LoVo (cell line): ENCODE results near the gene DDIT3.
"Not testable (repeated sequence)": the region's sequence is repeated elsewhere in the genome, so short reads cannot be mapped to it uniquely, and the experiment has no call there.

Experiments
- DNase-seq: peaks from one replicate; pipeline ENCODE4 v3.0.0-alpha.2; 2016; ENCODE audit warnings: low spot score

The DDIT3 gene

DNA sequence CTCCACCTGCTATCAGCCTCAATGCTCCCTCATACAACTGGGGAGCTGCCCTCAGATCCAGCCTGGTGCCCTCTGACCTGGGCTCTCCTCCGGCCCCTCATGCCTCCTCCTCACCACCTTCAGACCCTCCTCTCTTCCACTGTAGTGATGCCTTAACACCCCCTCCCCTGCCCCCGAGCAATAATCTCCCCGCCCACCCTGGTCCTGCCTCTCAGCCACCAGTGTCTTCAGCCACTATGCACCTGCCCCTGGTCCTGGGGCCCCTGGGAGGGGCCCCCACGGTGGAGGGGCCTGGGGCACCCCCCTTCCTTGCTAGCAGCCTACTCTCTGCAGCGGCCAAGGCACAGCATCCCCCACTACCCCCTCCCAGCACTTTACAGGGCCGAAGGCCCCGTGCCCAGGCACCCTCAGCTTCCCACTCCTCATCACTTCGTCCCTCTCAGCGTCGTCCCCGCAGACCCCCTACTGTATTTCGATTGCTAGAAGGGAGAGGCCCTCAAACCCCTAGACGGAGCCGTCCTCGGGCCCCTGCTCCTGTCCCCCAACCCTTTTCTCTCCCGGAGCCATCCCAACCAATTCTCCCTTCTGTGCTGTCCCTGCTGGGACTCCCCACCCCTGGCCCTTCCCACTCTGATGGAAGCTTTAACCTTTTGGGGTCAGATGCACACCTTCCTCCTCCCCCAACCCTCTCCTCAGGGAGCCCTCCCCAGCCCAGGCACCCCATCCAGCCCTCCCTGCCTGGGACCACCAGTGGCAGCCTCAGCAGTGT lies 5.5 kb upstream of the DDIT3 start:
- no peak for DNase-seq

DNA sequence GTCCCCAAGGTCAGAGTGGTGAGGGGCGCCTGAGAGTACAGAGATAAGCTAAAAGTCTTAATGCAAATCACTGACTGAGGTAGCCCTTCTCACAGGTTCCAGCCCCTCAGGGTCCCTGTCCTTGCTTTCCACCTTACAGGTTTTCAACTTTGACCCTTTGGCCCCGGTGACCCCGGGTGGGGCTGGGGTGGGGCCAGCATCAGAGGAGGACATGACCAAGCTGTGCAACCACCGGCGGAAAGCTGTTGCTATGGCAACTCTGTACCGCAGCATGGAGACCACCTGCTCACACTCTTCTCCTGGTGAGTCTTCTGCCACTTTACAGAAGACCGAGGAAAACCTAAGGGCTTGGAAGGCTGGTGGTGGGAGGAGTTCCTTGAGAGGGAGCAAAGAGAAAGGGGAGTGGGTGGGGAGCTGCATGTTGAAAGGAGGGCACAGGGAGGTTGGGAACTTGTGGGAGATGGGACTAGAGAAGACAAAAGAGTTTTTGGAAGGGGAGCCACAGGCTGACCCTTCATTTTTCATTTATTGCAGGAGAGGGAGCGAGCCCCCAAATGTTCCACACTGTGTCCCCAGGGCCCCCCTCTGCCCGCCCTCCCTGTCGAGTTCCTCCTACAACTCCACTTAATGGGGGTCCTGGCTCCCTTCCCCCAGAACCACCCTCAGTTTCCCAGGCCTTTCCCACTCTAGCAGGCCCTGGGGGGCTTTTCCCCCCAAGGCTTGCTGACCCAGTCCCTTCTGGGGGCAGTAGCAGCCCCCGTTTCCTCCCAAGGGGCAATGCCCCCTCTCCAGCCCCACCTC lies 4.7 kb upstream of the DDIT3 start:
- DNase-seq: no peak

GRCh38 chr12:57523706-57524614 lies 3.6 kb upstream of the DDIT3 start:
- no peak for DNase-seq

DNA sequence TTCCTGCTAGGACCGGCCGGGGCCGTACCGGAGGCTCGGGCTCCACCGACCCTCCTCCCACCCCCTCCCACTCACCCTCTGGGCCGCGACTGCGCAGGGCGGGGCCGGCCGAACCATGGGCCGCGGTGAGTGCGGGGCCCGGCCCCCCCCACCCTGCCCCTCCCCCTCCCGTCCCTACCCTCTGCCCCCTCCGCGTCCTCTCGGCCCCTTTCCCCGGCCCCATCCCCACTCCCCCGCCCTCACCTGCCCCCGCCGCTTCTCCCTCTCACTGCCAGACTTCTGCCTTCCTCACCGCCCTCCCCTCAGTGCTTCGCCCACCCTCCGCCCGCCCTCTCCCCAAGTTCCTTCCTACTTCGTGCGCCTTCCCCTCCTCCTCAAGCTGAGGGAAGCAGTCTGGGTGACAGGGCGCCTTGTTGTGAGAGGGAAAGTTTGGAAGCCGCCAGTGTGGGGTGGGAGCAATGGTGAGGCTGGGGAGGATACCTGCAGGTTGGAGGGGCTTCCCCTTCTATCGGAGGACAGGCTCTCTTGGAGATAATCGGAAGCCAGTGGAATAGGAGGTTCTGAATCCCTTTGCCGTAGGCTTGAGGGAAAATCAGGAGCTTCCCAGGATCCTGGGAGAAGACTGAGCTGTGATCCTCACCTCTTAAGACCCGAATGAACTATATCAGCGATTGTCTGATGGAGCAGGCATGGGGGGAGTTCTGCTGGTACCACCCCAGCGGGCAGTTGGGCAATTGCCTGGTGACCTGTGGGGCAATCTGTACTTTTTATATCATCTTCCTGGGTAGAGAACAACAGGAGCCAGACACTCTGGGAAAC lies 2.8 kb upstream of the DDIT3 start:
- DNase-seq: no peak

GRCh38 chr12:57522011-57522886 lies 1.9 kb upstream of the DDIT3 start, which contains the start of gene MBD6:
Gene MBD6, plus strand, starts transcription at chr12:57522824. Its CDS starts 1,480 bp downstream, at chr12:57524304.
- peak; percentile 96 for DNase-seq

GRCh38 chr12:57521525-57522010 lies 1.3 kb upstream of the DDIT3 start:
- DNase-seq: no peak

DNA sequence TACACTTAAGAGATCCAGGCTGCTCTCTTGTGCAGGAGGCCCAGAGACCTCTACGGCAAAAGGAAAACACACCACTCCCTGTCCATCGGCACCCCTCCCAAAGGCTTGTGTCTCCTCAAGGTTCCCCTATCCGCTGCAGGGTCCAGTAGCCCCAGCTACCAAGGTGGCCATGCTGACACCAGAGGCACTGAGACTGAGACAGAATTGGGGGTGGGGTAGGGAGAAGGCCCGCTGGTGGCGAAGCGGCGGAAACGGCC lies 590 bp downstream of the DDIT3 start:
- peak; percentile 52 for DNase-seq

- DNase-seq: peak; percentile 31
Measured at GRCh38 chr12:57518920-57519795, 1.2 kb downstream of the DDIT3 start.

- no peak for DNase-seq
Measured at GRCh38 chr12:57518176-57518919, 2.0 kb downstream of the DDIT3 start.

- DNase-seq: not testable (repeated sequence)
Measured at GRCh38 chr12:57517718-57518117, 2.6 kb downstream of the DDIT3 start.

DNA sequence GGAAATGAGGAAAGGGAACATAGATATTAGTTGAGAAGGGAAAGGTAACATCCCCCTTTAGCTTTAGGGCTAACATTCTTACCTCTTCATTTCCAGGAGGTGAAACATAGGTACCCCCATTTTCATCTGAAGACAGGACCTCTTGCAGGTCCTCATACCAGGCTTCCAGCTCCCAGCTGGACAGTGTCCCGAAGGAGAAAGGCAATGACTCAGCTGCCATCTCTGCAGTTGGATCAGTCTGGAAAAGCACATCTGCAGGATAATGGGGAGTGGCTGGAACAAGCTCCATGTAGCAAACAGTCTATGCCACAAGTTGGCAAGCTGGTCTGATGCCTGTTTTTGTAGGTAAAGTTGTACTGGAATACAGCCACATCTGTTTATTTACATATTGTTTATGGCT lies 3.1 kb downstream of the DDIT3 start:
- DNase-seq: no peak

- peak; percentile 29 for DNase-seq
Measured at GRCh38 chr12:57516617-57517153, 3.6 kb downstream of the DDIT3 start.

- peak; percentile 31 for DNase-seq
Measured at GRCh38 chr12:57515934-57516541, 4.3 kb downstream of the DDIT3 start.

DNA sequence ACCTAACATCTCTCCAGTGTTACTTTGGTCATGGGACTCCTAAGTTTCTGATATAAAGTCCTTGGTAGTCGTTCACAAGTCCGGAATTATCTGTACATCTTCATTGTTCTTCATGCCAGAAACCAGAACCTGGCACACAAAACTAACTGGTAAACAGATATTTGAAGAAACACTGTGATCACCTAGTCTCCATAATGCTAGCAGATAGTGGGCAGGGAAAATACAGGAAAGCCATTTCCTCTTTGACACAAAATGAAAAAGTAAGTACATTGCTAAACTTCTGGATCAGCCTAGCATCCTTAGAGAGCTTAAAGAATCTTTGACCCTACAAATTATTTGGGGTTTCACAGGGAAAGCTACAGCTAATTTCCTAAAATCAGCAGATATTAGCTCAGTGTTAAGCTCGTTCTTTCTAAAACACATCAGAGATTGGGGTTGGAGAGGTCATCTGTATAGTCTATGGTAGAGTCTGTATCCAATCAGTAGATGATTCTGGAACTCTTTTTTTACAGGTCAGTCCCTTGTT lies 4.8 kb downstream of the DDIT3 start:
- DNase-seq: no peak

DNA sequence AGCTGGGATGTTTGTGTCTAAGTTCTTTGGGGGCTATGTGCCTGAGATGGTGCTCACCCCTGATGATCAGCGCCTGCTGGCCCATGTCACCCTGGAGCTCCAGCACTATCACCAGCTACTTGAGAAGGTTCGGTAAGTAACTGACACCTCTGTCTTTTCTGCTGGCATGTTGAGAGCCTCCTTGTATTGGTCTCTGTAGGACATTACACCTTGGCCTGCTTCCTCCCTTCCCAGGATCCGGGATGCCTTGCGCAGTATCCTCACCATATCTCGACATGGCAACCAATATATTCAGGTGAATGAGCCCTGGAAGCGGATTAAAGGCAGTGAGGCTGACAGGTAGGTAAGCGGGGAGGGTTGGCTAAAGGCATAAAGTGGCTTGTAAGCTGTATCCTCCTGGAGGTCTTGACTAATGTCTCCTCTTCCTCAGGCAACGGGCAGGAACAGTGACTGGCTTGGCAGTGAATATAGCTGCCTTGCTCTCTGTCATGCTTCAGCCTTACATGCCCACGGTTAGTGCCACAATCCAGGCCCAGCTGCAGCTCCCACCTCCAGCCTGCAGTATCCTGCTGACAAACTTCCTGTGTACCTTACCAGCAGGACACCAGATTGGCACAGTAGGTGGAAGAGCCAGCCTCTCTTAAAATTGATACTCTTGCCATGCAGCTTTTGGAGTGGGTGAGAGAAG lies 5.5 kb downstream of the DDIT3 start:
- DNase-seq: no peak

GRCh38 chr12:57514246-57514645 lies 6.1 kb downstream of the DDIT3 start:
- DNase-seq: not testable (repeated sequence)

DNA sequence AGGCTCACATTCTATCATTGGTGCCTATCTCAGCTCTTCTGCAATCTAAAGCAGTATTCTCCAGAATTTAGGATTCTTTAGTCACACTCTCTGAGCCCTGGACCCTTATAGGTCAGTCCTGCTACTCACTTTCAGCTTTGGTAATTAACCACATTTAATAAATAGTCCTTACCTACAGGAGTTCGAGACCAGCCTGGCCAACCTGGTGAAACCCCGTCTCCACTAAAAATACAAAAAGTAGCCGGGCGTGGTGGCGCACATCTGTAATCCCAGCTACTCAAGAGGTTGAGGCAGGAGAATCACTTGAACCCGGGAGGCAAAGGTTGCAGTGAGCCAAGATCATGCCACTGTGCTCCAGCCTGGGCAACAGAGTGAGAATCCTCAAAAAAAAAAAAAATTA lies 6.6 kb downstream of the DDIT3 start:
- not testable (repeated sequence) for DNase-seq
